Measurements from ENCODE around the gene VGLL3.

DNA sequence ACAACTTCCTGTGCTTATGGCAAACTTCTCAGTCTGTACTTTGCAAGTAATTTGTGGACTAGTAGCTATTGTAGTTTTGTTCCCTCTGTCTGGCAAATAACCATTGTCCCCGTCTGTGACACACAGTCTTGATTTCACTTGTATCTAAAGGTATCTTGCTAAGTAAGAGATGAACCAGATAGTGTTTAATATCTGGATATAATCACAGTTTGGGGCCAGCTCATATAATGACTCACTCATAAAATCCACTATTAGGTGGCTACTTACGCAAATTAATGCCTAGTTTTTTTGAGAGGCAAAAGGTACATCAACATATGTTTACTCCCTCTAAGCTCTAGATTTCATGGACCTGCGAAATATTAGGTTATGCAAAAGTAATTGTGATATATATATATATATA lies 30.4 kb downstream of the VGLL3 start:
- TF ChIP-seq, protein P1, sequence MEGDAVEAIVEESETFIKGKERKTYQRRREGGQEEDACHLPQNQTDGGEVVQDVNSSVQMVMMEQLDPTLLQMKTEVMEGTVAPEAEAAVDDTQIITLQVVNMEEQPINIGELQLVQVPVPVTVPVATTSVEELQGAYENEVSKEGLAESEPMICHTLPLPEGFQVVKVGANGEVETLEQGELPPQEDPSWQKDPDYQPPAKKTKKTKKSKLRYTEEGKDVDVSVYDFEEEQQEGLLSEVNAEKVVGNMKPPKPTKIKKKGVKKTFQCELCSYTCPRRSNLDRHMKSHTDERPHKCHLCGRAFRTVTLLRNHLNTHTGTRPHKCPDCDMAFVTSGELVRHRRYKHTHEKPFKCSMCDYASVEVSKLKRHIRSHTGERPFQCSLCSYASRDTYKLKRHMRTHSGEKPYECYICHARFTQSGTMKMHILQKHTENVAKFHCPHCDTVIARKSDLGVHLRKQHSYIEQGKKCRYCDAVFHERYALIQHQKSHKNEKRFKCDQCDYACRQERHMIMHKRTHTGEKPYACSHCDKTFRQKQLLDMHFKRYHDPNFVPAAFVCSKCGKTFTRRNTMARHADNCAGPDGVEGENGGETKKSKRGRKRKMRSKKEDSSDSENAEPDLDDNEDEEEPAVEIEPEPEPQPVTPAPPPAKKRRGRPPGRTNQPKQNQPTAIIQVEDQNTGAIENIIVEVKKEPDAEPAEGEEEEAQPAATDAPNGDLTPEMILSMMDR (IDR thresholded peaks at IDR 0.05; ENCODE audit: low read depth, low read length): no peak
- TF ChIP-seq POLR2A (IDR thresholded peaks at IDR 0.05; ENCODE audit: extremely low read depth, insufficient read length) (no peak), MYC (IDR thresholded peaks at IDR 0.05; ENCODE audit: low read depth, low read length) (no peak)
